Activated CD8-positive, alpha-beta memory T cell treated with anti-CD3 and anti-CD28 coated beads, Interleukin-2, amount 50 U/mL, for 1 hour (primary cell): ENCODE measurements around the gene IRX2.

Experiments
- DNase-seq: peaks from one replicate; pipeline ENCODE4 v3.0.0-alpha.2; 2020; ENCODE audit errors: extremely low read depth

IRX2 gene

DNA sequence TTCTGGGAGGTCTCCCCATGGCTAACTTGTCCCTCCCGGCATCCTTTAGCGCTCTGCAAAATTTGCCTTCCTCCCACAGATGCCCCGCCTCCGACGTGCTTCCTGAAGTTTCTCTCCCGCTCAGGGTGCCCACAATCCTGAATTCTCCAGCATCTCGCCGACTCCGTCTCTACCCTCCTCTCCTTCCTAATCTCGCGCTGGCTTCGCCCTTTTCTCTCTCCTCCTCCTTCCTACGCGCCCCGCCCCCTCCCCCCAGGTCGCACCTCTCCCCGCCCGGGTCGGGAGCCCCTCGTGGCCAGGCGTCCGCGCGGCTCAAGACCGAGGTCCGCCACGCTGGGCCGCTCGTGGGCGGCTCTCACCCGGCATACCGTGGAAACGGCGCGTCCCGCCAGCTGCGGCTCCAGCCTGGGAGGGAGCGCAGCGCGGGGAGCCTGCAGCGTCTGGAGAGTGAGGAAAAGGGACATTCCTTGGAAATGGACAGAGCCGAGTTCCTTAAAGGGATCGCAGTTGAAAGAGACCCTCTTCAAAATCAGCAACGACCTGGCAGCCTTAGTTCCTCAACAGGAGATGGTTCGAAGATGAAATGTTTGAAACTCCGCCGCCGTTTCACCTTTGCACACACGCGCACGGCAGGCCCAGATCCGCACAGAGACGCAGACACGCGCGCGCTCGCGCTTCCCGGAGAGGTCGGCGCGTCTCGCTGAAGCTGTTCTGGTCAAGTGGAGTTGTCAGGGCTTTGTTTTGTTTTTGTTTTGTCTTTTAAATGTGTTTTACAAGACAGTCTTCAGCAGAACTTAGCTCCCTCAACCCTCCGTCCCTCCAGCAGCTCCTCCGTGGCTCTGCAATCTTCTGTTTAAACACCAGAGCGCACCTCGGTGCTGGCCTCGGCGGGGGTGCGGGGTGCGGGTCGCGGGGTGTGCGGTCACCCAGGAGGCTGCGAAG is 5.0 kb upstream of the IRX2 start:
- DNase-seq = no peak

DNA sequence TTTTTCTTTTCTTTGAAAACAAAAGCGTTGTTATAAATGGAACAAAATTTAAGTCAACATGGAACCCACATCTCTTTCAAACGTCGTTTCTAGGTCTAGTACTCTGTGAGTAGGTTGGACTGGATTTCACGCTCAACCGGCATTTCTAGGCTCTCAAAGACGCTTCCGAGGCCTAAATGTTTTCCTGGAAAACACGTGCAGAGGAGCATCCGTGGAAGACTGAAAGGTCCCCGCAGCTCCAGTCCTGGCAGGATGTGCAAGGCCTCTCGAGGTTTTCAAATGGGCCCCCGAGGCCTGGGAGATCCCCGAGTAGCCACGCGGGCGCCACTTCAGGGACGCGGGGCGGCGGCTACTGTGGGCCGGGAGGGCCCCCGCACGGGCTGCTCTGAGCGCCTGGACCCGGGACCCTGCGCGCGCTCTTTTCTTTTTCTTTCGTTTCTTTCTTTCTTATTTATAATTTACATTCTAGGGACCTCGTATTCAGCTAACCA is 4.2 kb upstream of the IRX2 start:
- DNase-seq = no peak

DNA sequence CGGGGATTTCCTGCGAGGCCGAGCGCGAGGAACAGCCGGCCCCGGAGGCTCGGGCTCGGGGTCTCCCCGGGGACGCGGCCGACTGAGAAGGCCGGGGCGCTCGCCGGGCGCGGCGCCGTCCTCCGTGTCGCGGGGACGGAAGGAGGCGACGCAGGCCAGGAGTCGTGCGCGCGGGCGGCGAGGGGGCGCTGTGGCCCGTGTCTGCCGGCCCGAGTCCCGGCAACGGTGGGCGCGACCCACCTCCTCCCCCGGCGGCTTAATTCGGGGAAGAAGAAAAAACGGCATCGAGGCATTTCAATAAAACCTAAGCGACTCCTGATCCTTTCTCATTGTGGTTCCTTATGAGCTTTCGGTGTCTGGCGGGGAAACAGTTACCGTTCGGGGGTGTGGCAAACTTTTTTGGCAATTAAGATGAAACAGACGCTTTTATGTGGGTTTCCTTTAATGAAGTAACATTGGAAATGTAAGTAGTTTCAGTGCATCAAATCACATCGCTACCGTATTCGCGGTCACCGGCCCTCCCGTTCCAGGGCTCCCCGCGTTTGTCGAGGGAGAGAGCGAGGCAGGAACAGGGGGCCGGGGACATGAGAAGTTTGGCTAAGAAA is 3.7 kb upstream of the IRX2 start:
- no peak for DNase-seq

DNA sequence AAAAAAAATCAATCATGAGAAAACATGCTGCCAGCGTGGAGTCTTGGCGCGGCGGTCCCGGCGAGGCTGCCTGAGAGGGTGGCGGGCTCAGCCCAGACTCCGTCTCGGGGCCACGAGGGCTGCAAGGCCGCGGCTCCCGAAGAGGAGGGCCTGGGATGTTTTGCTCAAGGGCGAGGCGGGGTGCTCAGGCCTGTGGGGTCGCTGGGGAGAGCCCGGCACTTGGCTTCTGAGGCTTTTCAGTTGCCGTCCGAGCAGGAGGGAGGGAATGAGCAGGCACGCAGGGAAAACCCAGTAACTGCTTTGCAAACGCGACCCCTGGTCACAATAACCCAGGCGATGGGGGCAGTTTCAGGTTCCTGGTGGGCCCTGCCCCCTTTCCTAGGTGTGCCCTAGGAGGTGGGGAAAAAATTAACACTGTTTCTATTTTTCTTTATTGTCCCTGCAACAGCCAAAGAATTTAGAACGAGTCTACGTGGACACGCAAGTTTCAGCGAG is 3.2 kb upstream of the IRX2 start:
- no peak for DNase-seq

DNA sequence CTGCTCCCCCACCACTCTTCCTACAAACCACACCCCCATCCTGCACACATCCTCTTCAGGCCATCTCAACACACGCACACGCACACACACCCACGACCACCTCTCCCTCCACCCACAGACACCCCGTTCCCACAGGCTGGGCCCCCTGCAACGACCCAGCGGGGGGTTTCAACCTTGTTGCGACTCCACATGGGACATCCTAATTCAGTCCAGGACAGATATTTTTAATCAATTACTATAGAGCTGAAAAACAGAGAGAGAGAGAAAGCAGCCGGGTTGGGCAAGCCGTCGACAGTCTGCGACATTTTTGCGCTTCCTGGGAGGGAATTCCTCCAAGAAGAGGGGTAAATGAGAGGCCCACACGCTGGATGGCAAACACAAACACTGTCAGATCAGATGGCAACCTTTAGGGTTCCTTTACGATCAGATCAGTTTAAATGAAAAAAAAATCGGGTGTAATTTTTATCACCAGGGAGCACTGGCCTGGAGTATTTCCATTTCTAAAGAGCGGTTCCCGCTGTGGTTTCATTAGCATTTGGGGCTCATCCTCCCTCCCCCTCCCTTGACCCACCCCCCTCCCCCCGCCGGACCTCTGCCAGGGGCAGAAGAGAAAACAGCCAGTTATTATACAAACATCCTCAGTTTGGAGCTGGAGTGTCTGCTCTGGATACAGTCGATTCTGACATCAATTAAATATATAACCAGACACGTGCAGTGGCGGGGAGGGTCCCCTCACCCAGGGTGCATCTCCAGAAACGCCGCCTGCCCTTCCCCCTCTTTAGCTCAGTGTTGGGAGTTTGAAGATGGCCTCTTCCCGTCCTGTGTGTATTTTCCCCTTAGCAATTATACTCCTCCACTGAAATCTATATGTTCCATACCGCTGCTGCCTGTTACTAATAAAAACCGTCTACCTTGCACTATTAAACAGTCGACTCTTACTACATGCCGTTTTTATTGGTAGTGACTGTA is 2.3 kb upstream of the IRX2 start:
- no peak for DNase-seq

DNA sequence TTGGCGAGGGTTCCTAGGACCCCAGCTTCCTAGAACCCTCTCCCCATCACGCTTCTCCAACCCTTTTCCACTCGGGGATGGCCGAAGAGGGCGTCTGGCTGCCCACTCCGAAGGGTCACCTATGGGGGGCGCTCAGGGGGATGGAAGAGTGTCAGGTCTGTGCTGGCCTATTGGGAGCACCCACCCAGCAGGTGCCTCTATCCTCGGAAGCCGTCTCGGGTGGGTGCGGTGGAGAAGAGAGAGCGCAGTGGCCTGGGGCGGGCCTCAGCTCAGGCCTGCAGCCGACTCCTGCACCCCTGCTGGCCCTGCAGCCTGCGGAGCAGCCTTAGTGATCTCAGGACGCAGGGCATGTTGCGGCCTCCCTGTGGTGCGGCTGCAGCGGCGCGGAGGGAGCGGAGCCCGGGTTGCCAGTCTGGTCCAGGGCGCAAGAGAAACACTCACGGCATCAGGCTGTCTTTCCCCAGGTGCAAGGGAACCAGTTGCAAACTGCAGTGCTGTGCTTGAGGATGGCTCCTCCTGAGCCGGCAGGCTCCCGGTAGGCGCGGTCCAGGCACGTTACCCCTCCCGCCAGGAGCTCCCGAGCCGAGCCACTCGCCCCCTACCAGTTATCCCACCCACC is 1.5 kb upstream of the IRX2 start:
- no peak for DNase-seq

DNA sequence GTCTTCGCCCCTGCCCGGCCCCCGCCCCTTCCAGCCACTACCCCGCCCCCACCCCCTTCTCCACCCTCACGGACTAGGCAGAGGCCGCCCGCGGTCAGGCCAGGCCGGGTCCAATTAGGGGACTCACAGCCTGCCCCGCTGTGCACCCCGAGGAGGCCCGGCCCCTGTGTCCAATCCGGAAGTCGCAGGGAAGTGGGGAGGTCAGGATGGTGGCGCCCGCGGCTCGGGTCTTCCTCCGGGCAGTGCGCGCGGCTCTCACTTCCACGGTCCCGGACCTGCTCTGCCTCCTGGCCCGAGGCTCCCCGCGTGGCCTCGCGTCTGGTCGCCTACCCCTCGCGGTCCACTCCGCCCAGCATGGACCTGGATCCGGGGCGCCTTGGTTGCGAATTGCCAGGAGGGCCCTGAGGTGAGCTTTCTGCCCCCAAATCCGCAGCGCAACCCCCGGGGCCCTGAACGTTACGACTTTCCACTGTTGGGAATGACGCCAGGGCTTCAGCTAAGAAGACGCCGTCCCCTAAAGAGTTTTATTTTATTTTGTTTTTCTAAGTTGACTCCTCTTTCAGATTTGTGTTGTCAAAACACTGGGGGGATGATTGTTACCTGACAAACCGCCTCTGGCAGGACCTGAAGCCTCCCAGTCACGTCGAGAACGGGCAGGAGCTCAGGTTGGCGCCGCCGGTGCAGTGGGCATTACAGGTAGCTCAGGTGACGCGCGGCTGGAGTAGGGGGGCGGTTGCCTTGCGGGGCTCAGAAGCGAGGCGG is 763 bp upstream of the IRX2 start:
- no peak for DNase-seq

DNA sequence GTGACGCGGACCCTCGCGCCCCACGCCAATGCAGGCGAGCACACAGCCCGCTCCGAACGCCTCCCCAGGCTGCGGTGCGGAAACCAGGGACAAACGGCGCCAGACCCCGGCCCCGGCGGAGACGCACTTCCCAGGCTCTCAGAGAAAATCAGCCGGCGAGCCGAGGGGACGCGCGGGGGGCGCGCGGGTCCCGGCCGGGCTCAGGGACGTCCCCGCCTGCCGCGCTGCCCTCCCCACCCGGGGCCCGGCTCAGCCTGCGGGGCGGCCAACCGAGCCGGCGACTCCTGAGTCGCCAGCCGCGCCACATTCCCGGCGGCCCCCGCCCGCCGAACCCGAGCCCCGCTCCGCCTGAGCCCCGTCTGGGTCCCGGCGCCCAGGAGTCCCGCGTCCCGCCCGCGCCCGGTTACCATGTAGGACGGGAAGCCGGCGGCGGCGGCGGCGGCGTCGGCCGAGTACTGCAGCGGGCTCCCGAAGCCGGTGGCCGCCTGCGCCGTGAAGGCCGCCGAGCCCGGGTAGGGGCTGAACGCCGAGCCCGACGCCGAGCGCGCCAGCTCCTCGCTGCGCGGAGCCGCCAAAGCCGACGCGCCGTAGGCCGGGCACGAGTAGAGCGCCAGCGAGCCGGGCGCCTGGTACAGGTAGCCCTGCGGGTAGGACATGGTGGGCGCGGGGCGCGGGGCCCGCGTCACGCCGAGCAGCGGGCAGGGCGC is 566 bp downstream of the IRX2 start:
- no peak for DNase-seq

DNA sequence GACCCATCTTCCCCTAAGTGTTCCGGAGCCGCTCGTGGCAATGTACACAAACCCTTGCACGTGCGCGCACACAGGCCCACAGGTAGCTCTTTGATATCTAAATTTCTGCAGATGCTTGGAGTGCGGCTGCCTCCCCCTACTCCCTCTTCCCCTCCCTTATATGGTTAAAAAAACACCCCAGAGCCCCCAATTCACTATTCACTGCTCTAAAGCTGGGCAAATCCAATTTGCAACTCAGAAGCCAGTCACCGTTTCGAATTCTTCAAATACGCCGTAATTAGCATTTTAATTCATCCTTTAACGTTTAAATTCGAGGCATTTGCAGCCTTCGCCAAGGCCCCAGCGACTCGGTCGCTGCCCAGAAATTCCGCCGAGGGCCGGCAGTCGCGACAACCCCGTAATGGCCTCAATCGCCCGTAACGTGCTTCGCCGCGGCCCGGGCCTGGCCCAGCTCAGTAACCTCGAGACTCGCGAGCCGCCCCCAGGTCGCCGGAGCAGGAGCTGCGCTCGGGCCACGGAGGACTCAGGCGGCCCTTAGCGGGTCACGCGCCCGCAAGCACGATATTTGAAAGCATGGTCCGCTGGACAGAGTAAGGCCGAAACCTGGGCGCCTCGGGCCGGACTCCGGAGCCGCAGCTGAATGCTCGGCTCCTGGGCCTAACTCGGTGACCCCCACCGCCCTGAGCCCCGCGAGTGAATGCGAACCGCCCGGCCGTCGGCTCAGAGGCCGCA is 1.3 kb downstream of the IRX2 start:
- no peak for DNase-seq

DNA sequence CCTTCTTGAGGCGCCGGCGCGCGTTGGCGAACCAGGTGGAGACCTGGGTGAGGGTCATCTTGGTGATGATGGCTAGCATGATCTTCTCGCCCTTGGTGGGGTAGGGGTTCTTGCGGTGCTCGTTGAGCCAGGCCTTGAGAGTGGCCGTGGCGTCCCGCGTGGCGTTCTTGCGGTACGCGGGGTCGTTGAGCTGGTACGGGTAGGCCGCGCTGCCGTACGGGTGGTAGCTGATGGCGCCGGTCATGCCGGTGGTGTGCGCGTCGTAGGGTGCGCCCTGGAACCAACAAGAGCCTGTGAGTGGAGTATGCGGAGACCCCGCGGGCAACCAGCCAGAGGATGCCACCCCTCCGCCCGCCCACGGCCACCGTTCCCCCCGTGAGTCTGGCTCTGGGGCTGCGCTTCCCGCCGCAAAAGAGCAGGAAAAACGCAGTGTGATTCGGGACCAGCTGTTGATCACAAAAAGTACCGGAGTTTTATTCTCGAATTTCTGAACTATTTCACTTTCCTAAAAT is 1.9 kb downstream of the IRX2 start:
- no peak for DNase-seq

DNA sequence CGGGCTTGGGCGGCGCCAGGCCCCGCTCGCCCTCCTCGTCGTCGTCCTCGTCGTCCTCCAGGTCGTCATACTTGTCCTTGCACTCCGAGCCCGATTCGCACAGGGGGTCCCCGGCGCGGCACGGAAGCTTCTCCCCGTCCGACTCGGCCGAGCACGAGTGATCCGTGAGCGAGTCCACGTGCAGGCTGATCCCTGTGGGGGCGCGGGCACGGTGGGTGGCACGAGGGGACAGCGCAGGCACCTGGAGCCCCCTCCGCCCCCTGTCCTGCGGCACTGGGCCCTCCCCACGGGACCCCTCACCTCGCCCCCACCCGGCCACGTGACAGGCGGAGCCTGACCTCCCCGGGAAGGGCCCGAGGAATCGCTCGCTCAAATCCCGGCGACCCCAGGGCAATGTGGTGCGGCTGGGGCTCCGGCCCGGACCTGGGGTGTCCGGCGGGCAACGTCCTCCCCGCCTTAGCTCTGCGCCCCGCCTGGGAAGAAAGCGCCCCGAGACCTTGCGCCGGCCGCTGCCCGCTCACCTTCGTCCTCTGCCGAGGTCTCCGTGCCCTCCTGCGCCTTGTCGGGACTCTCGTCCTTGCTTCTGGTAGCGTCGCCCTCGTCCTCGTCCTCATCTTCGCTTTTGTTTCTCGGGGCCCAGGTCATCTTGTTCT is 2.5 kb downstream of the IRX2 start:
- DNase-seq = no peak

DNA sequence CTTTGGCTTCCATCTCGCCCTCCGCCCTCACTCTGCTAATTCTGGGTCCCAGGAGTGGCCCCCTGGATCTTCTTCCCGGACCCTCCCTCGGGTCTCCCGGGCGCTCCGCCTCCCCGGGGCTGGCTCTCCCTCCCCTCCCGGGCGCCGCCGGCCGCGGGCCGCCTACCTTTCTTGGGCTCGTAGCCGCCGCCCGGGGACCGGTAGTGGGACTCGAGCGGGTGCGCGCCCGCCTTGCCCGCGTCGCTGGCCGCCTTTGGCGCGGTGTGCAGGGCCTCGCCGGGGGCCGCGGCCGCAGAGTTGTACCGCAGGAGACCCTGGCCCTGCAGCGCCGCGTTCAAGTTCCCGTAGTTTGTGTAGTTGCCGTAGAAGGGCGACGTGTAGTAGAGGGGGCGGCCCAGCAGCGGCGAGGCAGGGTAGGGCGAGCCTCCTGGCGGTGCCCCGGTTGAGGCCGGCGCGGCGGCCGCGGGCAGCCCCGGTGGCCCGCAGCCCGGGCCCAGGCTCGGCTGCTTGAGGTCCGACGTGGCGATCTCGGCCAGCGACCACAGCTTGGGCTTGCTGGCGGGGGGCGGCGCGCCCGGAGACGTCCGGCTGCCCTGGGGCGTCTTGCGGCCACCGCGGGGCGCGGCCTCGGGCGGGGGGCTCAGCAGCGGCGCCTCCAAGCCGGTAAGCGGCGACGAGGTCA is 3.2 kb downstream of the IRX2 start:
- no peak for DNase-seq

DNA sequence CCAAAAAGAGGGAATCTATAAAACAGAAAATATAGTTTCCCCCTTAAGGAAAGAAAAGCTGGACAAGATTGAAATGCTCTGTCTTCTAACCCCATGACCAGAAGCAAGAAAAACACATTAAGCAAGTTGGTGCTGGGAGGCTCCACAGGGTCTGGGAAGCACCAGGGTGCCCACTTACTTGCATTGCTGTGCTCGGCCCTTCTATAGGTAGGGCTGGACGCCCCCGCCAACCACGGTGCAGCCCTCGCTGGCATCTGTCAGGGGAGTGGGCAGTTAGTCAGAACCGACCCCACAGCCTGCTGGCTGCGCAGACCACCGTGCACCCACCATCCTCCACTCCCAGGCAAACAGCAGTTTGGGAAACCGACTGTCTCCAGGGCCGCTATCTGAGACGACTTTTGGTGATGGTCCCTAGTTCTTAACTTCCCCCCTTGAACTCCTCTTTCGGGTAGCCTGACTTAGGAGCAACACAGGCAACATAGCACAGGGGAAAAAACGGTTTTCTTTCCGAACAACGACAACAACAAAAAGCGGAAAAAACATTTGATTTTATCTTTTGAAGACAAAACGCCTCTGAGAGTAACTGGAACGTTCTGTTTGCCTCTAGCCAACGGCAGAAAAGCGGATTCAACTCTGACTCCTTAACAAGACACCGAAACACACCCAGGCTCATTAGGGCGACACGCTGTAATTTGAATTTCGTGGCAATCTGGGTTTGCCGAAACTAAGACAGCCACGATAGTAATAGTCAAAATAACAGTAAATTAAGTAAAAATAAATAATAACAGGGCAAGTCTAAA is 3.9 kb downstream of the IRX2 start:
- no peak for DNase-seq

DNA sequence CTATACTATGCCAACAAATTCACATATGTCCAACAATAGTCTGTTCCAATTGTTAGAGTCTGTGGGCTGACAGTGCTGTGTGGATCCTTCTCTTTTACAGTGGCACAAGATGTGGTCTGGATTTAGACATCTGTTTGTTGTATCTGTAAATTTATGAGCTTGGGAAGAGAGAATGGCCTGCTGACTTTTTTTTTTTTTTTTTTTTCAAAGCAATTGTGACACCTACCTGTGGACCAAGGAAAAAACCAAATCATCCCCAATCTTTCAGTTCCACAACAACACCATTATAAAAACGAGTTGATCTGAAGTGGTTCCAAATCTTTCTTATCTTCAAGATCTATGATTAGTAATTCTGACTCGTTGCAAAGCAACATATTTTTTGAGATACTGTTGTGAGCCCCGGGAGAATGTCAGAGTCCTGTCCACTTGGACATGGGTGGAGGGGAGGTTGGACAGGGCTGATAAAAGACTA is 4.9 kb downstream of the IRX2 start:
- DNase-seq = no peak

DNA sequence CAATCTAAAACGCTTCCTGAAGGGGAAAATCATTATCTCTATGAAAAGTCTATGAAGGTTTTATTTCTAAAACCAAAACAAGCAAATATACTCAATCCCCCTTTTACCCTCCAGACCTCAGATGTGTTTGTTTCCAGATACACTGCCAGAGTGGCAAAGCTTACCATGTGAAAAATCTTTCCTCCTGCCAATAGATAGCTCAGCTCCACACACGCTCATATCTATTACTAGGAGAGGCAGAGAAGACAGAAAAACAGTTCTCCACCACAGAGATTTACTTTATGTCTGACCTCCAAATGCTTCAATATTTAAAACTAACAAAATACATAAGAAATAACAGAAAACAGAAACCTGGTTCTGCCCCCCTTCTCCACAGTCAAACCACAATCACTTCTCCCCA is 7.0 kb downstream of the IRX2 start:
- DNase-seq = no peak

DNA sequence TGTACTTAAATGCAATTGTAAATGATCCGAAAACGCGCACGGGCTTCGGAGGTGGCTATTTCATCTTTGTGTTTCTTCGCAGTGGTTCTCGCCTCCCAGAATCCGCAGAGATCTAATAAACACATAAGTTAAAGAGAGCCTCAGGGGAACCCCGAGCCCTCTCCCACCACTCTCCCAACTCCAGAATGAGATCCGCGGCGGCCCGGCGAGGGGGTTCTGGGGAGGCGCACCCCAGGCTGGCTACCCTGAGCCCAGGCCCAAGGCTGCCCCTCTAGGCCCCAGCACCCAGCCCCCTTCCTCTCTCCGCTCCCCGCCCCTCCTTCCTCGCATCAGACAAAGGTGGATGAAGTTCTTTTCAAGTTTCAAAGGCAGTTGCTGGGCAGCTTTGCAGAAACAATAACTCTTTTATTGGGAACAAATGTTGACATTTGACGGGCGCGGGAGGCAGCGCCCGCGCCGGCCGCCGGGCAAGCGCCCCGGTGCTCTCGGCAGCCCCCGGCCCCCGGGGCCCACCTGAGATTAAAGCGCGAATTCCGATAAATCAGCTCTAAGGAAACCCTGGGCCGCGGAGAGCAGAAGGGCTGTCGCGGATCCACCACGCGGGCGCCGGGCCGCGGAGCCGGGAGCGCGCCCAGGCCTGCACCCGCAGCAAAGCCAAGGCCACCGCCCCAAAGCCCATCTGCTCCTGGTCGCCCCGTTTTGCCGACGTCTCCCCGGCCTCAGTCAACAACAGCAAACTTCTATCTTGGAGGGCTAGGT is 8.4 kb downstream of the IRX2 start:
- DNase-seq = no peak
